ENCODE results near the gene PKP4.

GRCh38 chr2:158724803-158725381 lies 268.1 kb downstream of the PKP4 start:
- TF ChIP-seq CTCF (IDR thresholded peaks at IDR 0.05; ENCODE audit: poor library complexity, severe bottlenecking) = no peak
- TF ChIP-seq TAF1 (IDR thresholded peaks at IDR 0.05; ENCODE audit: low read depth) = no peak
- TF ChIP-seq SMC3 (conservative IDR thresholded peaks at IDR 0.05; ENCODE audit: poor library complexity) = no peak
- no peak for TF ChIP-seq EZH2 (IDR thresholded peaks at IDR 0.05; ENCODE audit: borderline replicate concordance, insufficient read depth, low read length, poor library complexity, severe bottlenecking)
- no peak for TF ChIP-seq POLR2AphosphoS5 (IDR thresholded peaks at IDR 0.05)
- TF ChIP-seq RAD21 (conservative IDR thresholded peaks at IDR 0.05) = no peak
- no peak for TF ChIP-seq EP300 (conservative IDR thresholded peaks at IDR 0.05; ENCODE audit: poor library complexity, severe bottlenecking)
